ENCODE measurements around the gene RBMS2.

GRCh38 chr12:56487448-56488040, 34.1 kb upstream of the RBMS2 start:
- TF ChIP-seq POLR2AphosphoS5 (IDR thresholded peaks at IDR 0.05; ENCODE audit: low read depth, low read length) (no peak), SIN3A (IDR thresholded peaks at IDR 0.05; ENCODE audit: borderline replicate concordance, insufficient read depth, low read length) (no peak), TAF1 (IDR thresholded peaks at IDR 0.05; ENCODE audit: borderline replicate concordance, insufficient read depth, low read length) (no peak), FOXP2 (optimal IDR thresholded peaks at IDR 0.05; ENCODE audit: borderline replicate concordance, extremely low read depth, extremely low read length, insufficient read depth) (no peak)
- TF ChIP-seq, protein P1, sequence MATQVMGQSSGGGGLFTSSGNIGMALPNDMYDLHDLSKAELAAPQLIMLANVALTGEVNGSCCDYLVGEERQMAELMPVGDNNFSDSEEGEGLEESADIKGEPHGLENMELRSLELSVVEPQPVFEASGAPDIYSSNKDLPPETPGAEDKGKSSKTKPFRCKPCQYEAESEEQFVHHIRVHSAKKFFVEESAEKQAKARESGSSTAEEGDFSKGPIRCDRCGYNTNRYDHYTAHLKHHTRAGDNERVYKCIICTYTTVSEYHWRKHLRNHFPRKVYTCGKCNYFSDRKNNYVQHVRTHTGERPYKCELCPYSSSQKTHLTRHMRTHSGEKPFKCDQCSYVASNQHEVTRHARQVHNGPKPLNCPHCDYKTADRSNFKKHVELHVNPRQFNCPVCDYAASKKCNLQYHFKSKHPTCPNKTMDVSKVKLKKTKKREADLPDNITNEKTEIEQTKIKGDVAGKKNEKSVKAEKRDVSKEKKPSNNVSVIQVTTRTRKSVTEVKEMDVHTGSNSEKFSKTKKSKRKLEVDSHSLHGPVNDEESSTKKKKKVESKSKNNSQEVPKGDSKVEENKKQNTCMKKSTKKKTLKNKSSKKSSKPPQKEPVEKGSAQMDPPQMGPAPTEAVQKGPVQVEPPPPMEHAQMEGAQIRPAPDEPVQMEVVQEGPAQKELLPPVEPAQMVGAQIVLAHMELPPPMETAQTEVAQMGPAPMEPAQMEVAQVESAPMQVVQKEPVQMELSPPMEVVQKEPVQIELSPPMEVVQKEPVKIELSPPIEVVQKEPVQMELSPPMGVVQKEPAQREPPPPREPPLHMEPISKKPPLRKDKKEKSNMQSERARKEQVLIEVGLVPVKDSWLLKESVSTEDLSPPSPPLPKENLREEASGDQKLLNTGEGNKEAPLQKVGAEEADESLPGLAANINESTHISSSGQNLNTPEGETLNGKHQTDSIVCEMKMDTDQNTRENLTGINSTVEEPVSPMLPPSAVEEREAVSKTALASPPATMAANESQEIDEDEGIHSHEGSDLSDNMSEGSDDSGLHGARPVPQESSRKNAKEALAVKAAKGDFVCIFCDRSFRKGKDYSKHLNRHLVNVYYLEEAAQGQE (IDR thresholded peaks at IDR 0.05; ENCODE audit: insufficient read depth in 1 of 2, low read depth in 2 of 2, low read length in 2 of 2) = no peak
